Lung (tissue), 12 donors: ENCODE measurements around the gene EPB41L5. TPM values are rescaled to one million over a fixed set of nuclear protein-coding genes. Genes with fewer than 3 reads are reported as not detected.

Experiments
- ATAC-seq: fragments of 200-7000 bp; cut with Tn5 transposase; one replicate; pipeline ENCODE4 v1.9.1; 2020; ENCODE audit warnings: moderate number of reproducible peaks; ENCODE audit not compliant: insufficient read depth, low FRiP score
- DNase-seq, 3 donors: peaks; one replicate each; pipeline ENCODE4 v3.0.0-alpha.2; 2013 to 2017
- H3K27ac ChIP-seq, 2 donors: one replicate each; pipeline ENCODE4 v1.5.1; 2013; ENCODE audit warnings: mild to moderate bottlenecking in 2 of 2, moderate library complexity in 2 of 2, control low read depth in 1 of 2, inconsistent platforms in 1 of 2, low read depth in 1 of 2, low read length in 1 of 2
- H3K27me3 ChIP-seq, 3 donors: one replicate each; pipeline ENCODE4 v1.5.1; 2013; ENCODE audit warnings: low read length in 2 of 3; ENCODE audit not compliant: control insufficient read depth in 3 of 3, insufficient read depth in 3 of 3
- H3K36me3 ChIP-seq, 4 donors: one replicate each; pipeline ENCODE4 v1.5.1; 2013; ENCODE audit warnings: low read length in 4 of 4, mild to moderate bottlenecking in 1 of 4, moderate library complexity in 1 of 4; ENCODE audit not compliant: control insufficient read depth in 4 of 4, insufficient read depth in 4 of 4
- H3K4me1 ChIP-seq, 5 donors: one replicate each; pipeline ENCODE4 v1.5.1; 2013; ENCODE audit warnings: low read length in 5 of 5, mild to moderate bottlenecking in 2 of 5, moderate library complexity in 1 of 5; ENCODE audit not compliant: control insufficient read depth in 5 of 5, insufficient read depth in 5 of 5
- H3K4me3 ChIP-seq: one replicate; pipeline ENCODE4 v1.5.1; 2013; ENCODE audit warnings: mild to moderate bottlenecking, control low read depth, moderate library complexity
- H3K9ac ChIP-seq, 2 donors: one replicate each; pipeline ENCODE4 v1.5.1; 2013; ENCODE audit warnings: low read length in 2 of 2, control low read depth in 1 of 2; ENCODE audit not compliant: insufficient read depth in 1 of 2
- H3K9me3 ChIP-seq, 4 donors: one replicate each; pipeline ENCODE4 v1.5.1; 2013; ENCODE audit warnings: low read length in 3 of 4, mild to moderate bottlenecking in 1 of 4, moderate library complexity in 1 of 4; ENCODE audit not compliant: control insufficient read depth in 4 of 4, insufficient read depth in 3 of 4
- CTCF ChIP-seq: IDR thresholded peaks from 2 replicates; pipeline ENCODE4 v1.5.1; 2012; ENCODE audit warnings: mild to moderate bottlenecking; ENCODE audit errors: control extremely low read depth, extremely low read depth
- WGBS, 2 donors: extraction: QIAGEN DNeasy Blood & Tissue Kit; methylation state at CpG; one replicate each; pipeline ENCODE4 v1.1.7; 2013; 5-methylcytosine and 5-hydroxymethylcytosine counted together
- polyA plus RNA-seq, 2 donors: library from polyadenylated mRNA; stranded (reverse); fragments of 200-250 nt; gene quantifications; one replicate each; pipeline ENCODE4 v1.2.1, GENCODE V29; 2013
- total RNA-seq, 2 donors: library from RNA; depleted of rRNA in 1 of 2; stranded (reverse); fragments of >200 nt in 1 of 2; gene quantifications; one replicate each; pipeline ENCODE4 v1.2.1, GENCODE V29; 2014 to 2021
- donor health status: control.
- donor health status: control.
- donor health status: Bipolar disorder and iron deficiency.
- donor health status: healthy.
- donor health status: DM: yes; HTN: yes; CAD: no.

The EPB41L5 gene
- total and polyA plus RNA-seq, 4 donors = 14.7 to 101 (median 31.3) TPM

GRCh38 chr2:120013597-120014223 lies 833 bp downstream of the EPB41L5 start:
- Histone ChIP-seq H3K9ac (peak overlapping the region; percentile 82 to 92), H3K27ac (peak overlapping the region; percentile 87 to 89), H3K36me3 (no peaks in the 10 kb centered on the region), H3K27me3 (no peaks in the 10 kb centered on the region), H3K4me1 (peaks cover 0 to 13% (median 2%) of the 10 kb centered on the region in 5 donors), H3K4me3 (peak overlapping the region; percentile 72), H3K9me3 (no peaks in the 10 kb centered on the region)
- peak in 2 of 3 donors; percentile 15 to 55 for DNase-seq
- no peak for ATAC-seq
- WGBS, 2 donors = 27 to 29% methylated on average over 17 of the region's 17 CpGs
- TF ChIP-seq CTCF = no peak

DNA sequence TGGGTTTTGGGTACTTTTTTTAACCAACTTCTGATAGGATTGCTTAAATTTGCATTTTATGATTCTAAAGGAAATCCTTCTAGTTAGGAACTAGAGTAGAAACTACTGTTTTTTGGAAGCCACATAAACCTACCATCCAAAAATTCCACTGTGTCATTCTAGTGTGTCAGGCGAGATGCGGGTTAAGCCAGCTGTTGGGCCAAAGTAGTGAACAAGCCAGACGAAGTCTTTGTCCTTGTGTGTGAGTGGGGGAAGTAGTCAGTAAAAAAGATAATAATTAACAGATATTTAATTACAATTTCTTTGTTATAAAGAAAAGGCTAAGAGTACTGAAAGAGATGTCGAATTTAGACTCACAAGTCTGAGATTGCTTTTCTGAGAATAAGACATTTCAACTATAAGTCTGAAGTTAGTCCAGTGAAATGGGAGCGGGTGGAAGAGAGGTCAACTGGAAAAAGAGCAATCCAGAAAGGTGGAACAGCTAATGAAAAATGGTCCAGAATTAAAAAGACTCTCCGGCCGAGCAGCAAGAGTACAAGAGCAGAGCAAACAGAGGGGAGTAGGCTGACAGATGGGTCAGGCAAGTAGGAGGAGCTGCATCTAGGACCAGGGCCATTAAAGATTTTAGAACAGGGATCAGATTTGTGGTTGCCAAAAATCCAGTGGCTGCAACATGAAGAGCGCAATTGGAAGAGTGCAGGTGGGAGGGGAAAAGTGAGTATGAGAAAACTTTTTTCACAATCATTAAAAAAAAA lies 1.5 kb downstream of the EPB41L5 start:
- DNase-seq (peak; percentile 62 to 83 (median 82)), ATAC-seq (no peak)
- WGBS, 2 donors = 58 to 79% methylated on average over 8 of the region's 8 CpGs

DNA sequence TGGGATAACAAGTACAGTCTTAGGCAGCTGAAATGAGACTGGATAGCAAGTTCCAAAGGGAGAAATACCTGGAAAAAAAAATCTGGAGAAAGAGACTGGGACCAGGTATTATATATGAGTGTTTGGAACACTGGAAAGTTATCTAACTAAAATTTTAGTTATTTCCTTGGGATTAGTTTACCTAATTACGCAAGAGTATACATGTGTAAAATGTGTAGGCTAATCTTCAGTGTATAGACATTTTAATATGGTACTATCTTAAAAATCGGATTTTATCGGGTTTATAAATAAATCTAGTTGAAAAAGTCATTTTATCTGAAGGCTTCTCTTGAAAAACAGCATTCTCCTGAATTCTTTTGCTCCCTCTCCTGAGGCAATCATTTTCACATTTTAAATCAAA lies 3.9 kb downstream of the EPB41L5 start:
- Histone ChIP-seq H3K27ac (no peak overlapping the region), H3K9ac (no peak overlapping the region), H3K36me3 (no peaks in the 10 kb centered on the region), H3K27me3 (no peaks in the 10 kb centered on the region), H3K4me3 (no peak overlapping the region), H3K9me3 (no peaks in the 10 kb centered on the region), H3K4me1 (peaks cover 0 to 25% (median 3%) of the 10 kb centered on the region in 5 donors)
- ATAC-seq = no peak
- no peak for TF ChIP-seq CTCF
- 82 to 91% methylated on average over 3 of the region's 3 CpGs for WGBS, 2 donors
- no peak for DNase-seq

More for the DNA sequence above, 1.5 kb downstream of the EPB41L5 start:
- peaks cover 0 to 15% (median 3%) of the 10 kb centered on the region in 5 donors for H3K4me1 ChIP-seq
- H3K4me3 ChIP-seq = no peak overlapping the region
- H3K27ac ChIP-seq = peak overlapping the region in 1 of 2 donors; percentile 61
- peak overlapping the region in 1 of 2 donors; percentile 92 for H3K9ac ChIP-seq
- no peaks in the 10 kb centered on the region for H3K9me3 ChIP-seq
- no peak for TF ChIP-seq CTCF
- H3K27me3 ChIP-seq = no peaks in the 10 kb centered on the region
- H3K36me3 ChIP-seq = no peaks in the 10 kb centered on the region
